Measurements from ENCODE around the gene ANKRD39. TPM values are rescaled to one million over a fixed set of nuclear protein-coding genes. Genes with fewer than 3 reads are reported as not detected.
A peak's percentile ranks its signal among the peaks of the same experiment; 100 is the strongest.

ANKRD39 gene
- total and polyA plus RNA-seq, 9 of the 15 experiments (the other 6 are each of a cell fraction or from before 2014, with no cell fraction given) = 8.2 to 33.1 (median 23.8) TPM

GRCh38 chr2:96893289-96894150 lies 35.7 kb upstream of the ANKRD39 start (continued):
- TF ChIP-seq ELK1 (CRISPR knock-in tag; IDR thresholded peaks at IDR 0.05) (no peak), ETV5 (CRISPR knock-in tag; IDR thresholded peaks at IDR 0.05; ENCODE audit: low read depth) (0 out of 2 replicates have a peak, but pooled peaks have one; percentile 24), CREBBP (IDR thresholded peaks at IDR 0.05; ENCODE audit: low read depth, low read length) (no peak), CCAR2 (IDR thresholded peaks at IDR 0.05; ENCODE audit: low read depth, low read length) (no peak), THRAP3 (IDR thresholded peaks at IDR 0.05; ENCODE audit: borderline replicate concordance) (no peak), ZNF586 (CRISPR knock-in tag; conservative IDR thresholded peaks at IDR 0.05) (no peak), SREBF1 (IDR thresholded peaks at IDR 0.05; ENCODE audit: borderline replicate concordance, low read depth, low read length) (no peak), KDM1A (IDR thresholded peaks at IDR 0.05) (no peak), RAD51 (IDR thresholded peaks at IDR 0.05; ENCODE audit: borderline replicate concordance, low read depth) (no peak), PHB2 (IDR thresholded peaks at IDR 0.05; ENCODE audit: low read depth) (no peak), ZNF778 (CRISPR knock-in tag; IDR thresholded peaks at IDR 0.05) (no peak), ELF1 (tag; IDR thresholded peaks at IDR 0.05) (no peak), ZKSCAN3 (CRISPR knock-in tag; IDR thresholded peaks at IDR 0.05) (no peak), ZBTB40 (IDR thresholded peaks at IDR 0.05) (0 out of 2 replicates have a peak, but pooled peaks have one; percentile 22), ZBTB40 (CRISPR knock-in tag; IDR thresholded peaks at IDR 0.05) (no peak)
- TF ChIP-seq, protein P1, sequence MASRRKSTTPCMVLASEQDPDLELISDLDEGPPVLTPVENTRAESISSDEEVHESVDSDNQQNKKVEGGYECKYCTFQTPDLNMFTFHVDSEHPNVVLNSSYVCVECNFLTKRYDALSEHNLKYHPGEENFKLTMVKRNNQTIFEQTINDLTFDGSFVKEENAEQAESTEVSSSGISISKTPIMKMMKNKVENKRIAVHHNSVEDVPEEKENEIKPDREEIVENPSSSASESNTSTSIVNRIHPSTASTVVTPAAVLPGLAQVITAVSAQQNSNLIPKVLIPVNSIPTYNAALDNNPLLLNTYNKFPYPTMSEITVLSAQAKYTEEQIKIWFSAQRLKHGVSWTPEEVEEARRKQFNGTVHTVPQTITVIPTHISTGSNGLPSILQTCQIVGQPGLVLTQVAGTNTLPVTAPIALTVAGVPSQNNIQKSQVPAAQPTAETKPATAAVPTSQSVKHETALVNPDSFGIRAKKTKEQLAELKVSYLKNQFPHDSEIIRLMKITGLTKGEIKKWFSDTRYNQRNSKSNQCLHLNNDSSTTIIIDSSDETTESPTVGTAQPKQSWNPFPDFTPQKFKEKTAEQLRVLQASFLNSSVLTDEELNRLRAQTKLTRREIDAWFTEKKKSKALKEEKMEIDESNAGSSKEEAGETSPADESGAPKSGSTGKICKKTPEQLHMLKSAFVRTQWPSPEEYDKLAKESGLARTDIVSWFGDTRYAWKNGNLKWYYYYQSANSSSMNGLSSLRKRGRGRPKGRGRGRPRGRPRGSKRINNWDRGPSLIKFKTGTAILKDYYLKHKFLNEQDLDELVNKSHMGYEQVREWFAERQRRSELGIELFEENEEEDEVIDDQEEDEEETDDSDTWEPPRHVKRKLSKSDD (conservative IDR thresholded peaks at IDR 0.05; ENCODE audit: low read length) = no peak

Data from K562 (cell line).